Uterus (tissue), 2 donors: ENCODE results near the gene PLCB2.

ENCODE experiments used
- POLR2A ChIP-seq, 2 donors: fragments of 450-650 bp; IDR thresholded peaks; one replicate each; pipeline ENCODE4 v1.6.1; 2016; ENCODE audit warnings: antibody characterized with exemption in 2 of 2, mild to moderate bottlenecking in 1 of 2, moderate library complexity in 1 of 2
- TF ChIP-seq, protein P1 (sequence below), 4 experiments: fragments of 200-600 bp in 2 of 4; fragments of 450-650 bp in 2 of 4; sonication (generic) in 2 of 4; IDR thresholded peaks; one replicate each; pipeline ENCODE4 v1.5.1; 2016 to 2019; ENCODE audit warnings: antibody characterized with exemption in 4 of 4, mild to moderate bottlenecking in 2 of 4, moderate library complexity in 1 of 4

DNA sequence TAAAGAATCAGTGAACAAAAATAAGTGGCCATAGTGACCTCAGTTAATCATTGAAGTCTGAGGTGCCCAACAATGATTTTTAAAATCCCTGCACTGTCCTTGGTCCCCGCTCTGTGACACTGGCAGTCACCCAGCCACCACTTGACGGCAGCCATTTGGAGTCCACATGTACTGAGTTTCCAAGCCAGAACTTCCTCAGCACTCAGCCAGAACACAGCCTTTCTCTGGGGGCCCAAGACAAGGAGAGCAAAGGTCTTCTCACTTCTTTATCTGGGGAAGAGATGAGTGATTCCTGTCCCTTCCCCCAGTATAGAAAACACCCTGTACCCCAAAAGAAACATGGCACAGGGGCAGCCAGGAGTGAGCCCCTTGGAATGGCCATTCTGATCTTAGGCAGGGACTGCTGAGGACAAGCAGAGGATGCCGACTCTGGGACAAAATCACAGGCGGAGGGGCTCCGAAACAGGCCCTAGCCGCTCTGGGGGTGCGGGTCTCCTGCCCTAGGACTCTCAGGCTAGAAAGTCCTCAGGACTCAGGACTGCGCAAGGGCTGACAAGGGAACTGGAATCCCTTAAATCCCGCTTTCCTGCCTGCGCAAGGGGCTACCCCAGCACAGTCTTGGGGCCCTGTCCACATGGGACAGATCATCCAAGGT lies 56.1 kb downstream of the PLCB2 start:
- TF ChIP-seq POLR2A (IDR thresholded peaks at IDR 0.05): no peak
- TF ChIP-seq, protein P1, sequence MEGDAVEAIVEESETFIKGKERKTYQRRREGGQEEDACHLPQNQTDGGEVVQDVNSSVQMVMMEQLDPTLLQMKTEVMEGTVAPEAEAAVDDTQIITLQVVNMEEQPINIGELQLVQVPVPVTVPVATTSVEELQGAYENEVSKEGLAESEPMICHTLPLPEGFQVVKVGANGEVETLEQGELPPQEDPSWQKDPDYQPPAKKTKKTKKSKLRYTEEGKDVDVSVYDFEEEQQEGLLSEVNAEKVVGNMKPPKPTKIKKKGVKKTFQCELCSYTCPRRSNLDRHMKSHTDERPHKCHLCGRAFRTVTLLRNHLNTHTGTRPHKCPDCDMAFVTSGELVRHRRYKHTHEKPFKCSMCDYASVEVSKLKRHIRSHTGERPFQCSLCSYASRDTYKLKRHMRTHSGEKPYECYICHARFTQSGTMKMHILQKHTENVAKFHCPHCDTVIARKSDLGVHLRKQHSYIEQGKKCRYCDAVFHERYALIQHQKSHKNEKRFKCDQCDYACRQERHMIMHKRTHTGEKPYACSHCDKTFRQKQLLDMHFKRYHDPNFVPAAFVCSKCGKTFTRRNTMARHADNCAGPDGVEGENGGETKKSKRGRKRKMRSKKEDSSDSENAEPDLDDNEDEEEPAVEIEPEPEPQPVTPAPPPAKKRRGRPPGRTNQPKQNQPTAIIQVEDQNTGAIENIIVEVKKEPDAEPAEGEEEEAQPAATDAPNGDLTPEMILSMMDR (IDR thresholded peaks at IDR 0.05): no peak
